Measurements from ENCODE around the gene MED8.

Gene MED8

GRCh38 chr1:43363283-43363934 is 26.2 kb downstream of the MED8 start:
- no peak for DNase-seq (ENCODE audit: low read depth in 1 of 2, low spot score in 1 of 2)

- DNase-seq (ENCODE audit: low read depth in 1 of 2, low spot score in 1 of 2) = no peak
Measured at GRCh38 chr1:43360616-43361015, 29.0 kb downstream of the MED8 start.

GRCh38 chr1:43359696-43360095 is 29.9 kb downstream of the MED8 start:
- DNase-seq (ENCODE audit: low read depth in 1 of 2, low spot score in 1 of 2) = no peak

GRCh38 chr1:43358746-43359693 is 30.6 kb downstream of the MED8 start, which contains the start of gene CDC20:
Gene CDC20, plus strand, starts transcription at chr1:43358981. Its CDS starts 235 bp downstream, at chr1:43359216.
- peak; percentile 92 to 98 for DNase-seq (ENCODE audit: low read depth in 1 of 2, low spot score in 1 of 2)

GRCh38 chr1:43358121-43358745 is 31.4 kb downstream of the MED8 start:
- DNase-seq (ENCODE audit: low read depth in 1 of 2, low spot score in 1 of 2) = no peak

GRCh38 chr1:43357251-43357650 is 32.3 kb downstream of the MED8 start:
- DNase-seq (ENCODE audit: low read depth in 1 of 2, low spot score in 1 of 2) = no peak

GRCh38 chr1:43354936-43355335 is 34.7 kb downstream of the MED8 start:
- DNase-seq (ENCODE audit: low read depth in 1 of 2, low spot score in 1 of 2) = no peak

GRCh38 chr1:43354471-43354870 is 35.1 kb downstream of the MED8 start:
- DNase-seq (ENCODE audit: low read depth in 1 of 2, low spot score in 1 of 2) = no peak

- no peak for DNase-seq (ENCODE audit: low read depth in 1 of 2, low spot score in 1 of 2)
Measured at GRCh38 chr1:43352881-43353280, 36.7 kb downstream of the MED8 start.

- no peak for DNase-seq (ENCODE audit: low read depth in 1 of 2, low spot score in 1 of 2)
Measured at GRCh38 chr1:43352351-43352705, 37.3 kb downstream of the MED8 start.

- DNase-seq (ENCODE audit: low read depth in 1 of 2, low spot score in 1 of 2) = no peak
Measured at GRCh38 chr1:43351421-43352350, 37.9 kb downstream of the MED8 start.

- no peak for DNase-seq (ENCODE audit: low read depth in 1 of 2, low spot score in 1 of 2)
Measured at GRCh38 chr1:43350976-43351375, 38.6 kb downstream of the MED8 start.

- DNase-seq (ENCODE audit: low read depth in 1 of 2, low spot score in 1 of 2) = no peak
Measured at GRCh38 chr1:43349594-43350306, 39.9 kb downstream of the MED8 start.

GRCh38 chr1:43348809-43349593 is 40.6 kb downstream of the MED8 start:
- peak in 1 of 2 donors; percentile 31 for DNase-seq (ENCODE audit: low read depth in 1 of 2, low spot score in 1 of 2)

- no peak for DNase-seq (ENCODE audit: low read depth in 1 of 2, low spot score in 1 of 2)
Measured at GRCh38 chr1:43348343-43348808, 41.2 kb downstream of the MED8 start.

GRCh38 chr1:43346636-43347035 is 43.0 kb downstream of the MED8 start:
- no peak for DNase-seq (ENCODE audit: low read depth in 1 of 2, low spot score in 1 of 2)

- no peak for DNase-seq (ENCODE audit: low read depth in 1 of 2, low spot score in 1 of 2)
Measured at GRCh38 chr1:43345120-43345519, 44.5 kb downstream of the MED8 start.

GRCh38 chr1:43344267-43344850 is 45.2 kb downstream of the MED8 start:
- DNase-seq (ENCODE audit: low read depth in 1 of 2, low spot score in 1 of 2) = no peak

- no peak for DNase-seq (ENCODE audit: low read depth in 1 of 2, low spot score in 1 of 2)
Measured at GRCh38 chr1:43340559-43340958, 49.0 kb downstream of the MED8 start.
